H9 (cell line): ENCODE results near the gene UTP4. TPM values are rescaled to one million over a fixed set of nuclear protein-coding genes. Genes with fewer than 3 reads are reported as not detected.

Source experiments
- DNase-seq: peaks from one replicate; pipeline ENCODE4 v3.0.0-alpha.2; 2017
- H2AFZ ChIP-seq: one replicate; pipeline ENCODE4 v1.6.1; 2013; ENCODE audit warnings: mild to moderate bottlenecking, low read length, control low read depth, moderate library complexity
- H2AK5ac ChIP-seq: 2 replicates; pipeline ENCODE4 v1.6.1; 2013; ENCODE audit warnings: low read length, control low read depth, mixed read lengths; ENCODE audit not compliant: insufficient read length
- H2BK120ac ChIP-seq: one replicate; pipeline ENCODE4 v1.6.1; 2013; ENCODE audit warnings: low read depth, mild to moderate bottlenecking, low read length, control low read depth, inconsistent platforms; ENCODE audit not compliant: poor library complexity, severe bottlenecking
- H2BK12ac ChIP-seq: 2 replicates; pipeline ENCODE4 v1.6.1; 2013; ENCODE audit warnings: low read length, control low read depth, mixed read lengths, low read depth; ENCODE audit not compliant: insufficient read length
- H2BK15ac ChIP-seq: 2 replicates; pipeline ENCODE4 v1.6.1; 2013; ENCODE audit warnings: low read depth, low read length, control low read depth
- H2BK20ac ChIP-seq: one replicate; pipeline ENCODE4 v1.6.1; 2013; ENCODE audit warnings: low read depth, mild to moderate bottlenecking, low read length, control low read depth, inconsistent platforms; ENCODE audit not compliant: poor library complexity, severe bottlenecking
- H2BK5ac ChIP-seq: 2 replicates; pipeline ENCODE4 v1.6.1; 2013; ENCODE audit warnings: low read length, control low read depth, mixed read lengths; ENCODE audit not compliant: insufficient read length
- H3K14ac ChIP-seq: 2 replicates; pipeline ENCODE4 v1.6.1; 2013; ENCODE audit warnings: low read length, control low read depth; ENCODE audit not compliant: insufficient read depth
- H3K18ac ChIP-seq: 2 replicates; pipeline ENCODE4 v1.6.1; 2013; ENCODE audit warnings: low read depth, mild to moderate bottlenecking, mixed read lengths, low read length, control low read depth; ENCODE audit not compliant: insufficient read length
- H3K23ac ChIP-seq: 2 replicates; pipeline ENCODE4 v1.6.1; 2013; ENCODE audit warnings: low read length, control low read depth, mixed read lengths, low read depth; ENCODE audit not compliant: insufficient read length
- H3K23me2 ChIP-seq: 2 replicates; pipeline ENCODE4 v1.6.1; 2013; ENCODE audit warnings: low read depth, mild to moderate bottlenecking, mixed read lengths, low read length, control low read depth; ENCODE audit not compliant: insufficient read length, poor library complexity, severe bottlenecking
- H3K27ac ChIP-seq: 2 replicates; pipeline ENCODE4 v1.5.1; 2013; ENCODE audit warnings: low read length, control low read depth, mixed read lengths, low read depth; ENCODE audit not compliant: insufficient read length
- H3K27me3 ChIP-seq: 2 replicates; pipeline ENCODE4 v1.6.1; 2013; ENCODE audit warnings: low read length, control low read depth, inconsistent platforms; ENCODE audit not compliant: insufficient read depth
- H3K4ac ChIP-seq: 2 replicates; pipeline ENCODE4 v1.6.1; 2013; ENCODE audit warnings: low read depth, mild to moderate bottlenecking, control low read depth, inconsistent platforms, low read length, moderate library complexity
- H3K4me1 ChIP-seq: 2 replicates; pipeline ENCODE4 v1.6.1; 2013; ENCODE audit warnings: low read length, control low read depth, inconsistent platforms; ENCODE audit not compliant: insufficient read depth
- H3K4me2 ChIP-seq: 2 replicates; pipeline ENCODE4 v1.6.1; 2013; ENCODE audit warnings: low read length, control low read depth, mixed read lengths; ENCODE audit not compliant: insufficient read length, insufficient read depth
- H3K56ac ChIP-seq: 2 replicates; pipeline ENCODE4 v1.6.1; 2013; ENCODE audit warnings: low read depth, mild to moderate bottlenecking, mixed read lengths, low read length, control low read depth; ENCODE audit not compliant: insufficient read length
- H3K79me1 ChIP-seq: 2 replicates; pipeline ENCODE4 v1.6.1; 2013; ENCODE audit warnings: low read depth, mild to moderate bottlenecking, moderate library complexity, low read length, control low read depth, inconsistent platforms; ENCODE audit not compliant: insufficient read depth, poor library complexity, severe bottlenecking
- H3K79me2 ChIP-seq: 2 replicates; pipeline ENCODE4 v1.6.1; 2013; ENCODE audit warnings: low read length, control low read depth, inconsistent platforms; ENCODE audit not compliant: insufficient read depth
- H3K9ac ChIP-seq: 2 replicates; pipeline ENCODE4 v1.6.1; 2013; ENCODE audit warnings: low read length, control low read depth, mixed read lengths; ENCODE audit not compliant: insufficient read length; ENCODE audit errors: extremely low read depth
- H3K9me3 ChIP-seq: one replicate; pipeline ENCODE4 v1.6.1; 2013; ENCODE audit warnings: low read depth, low read length, inconsistent platforms; ENCODE audit not compliant: control insufficient read depth
- H3T11ph ChIP-seq: one replicate; pipeline ENCODE4 v1.6.1; 2013; ENCODE audit warnings: mild to moderate bottlenecking, low read length, control low read depth, inconsistent platforms
- H4K20me1 ChIP-seq: one replicate; pipeline ENCODE4 v1.6.1; 2013; ENCODE audit not compliant: control insufficient read depth, insufficient read length, insufficient read depth
- H4K5ac ChIP-seq: 2 replicates; pipeline ENCODE4 v1.6.1; 2013; ENCODE audit warnings: low read depth, mild to moderate bottlenecking, mixed read lengths, low read length, control low read depth; ENCODE audit not compliant: insufficient read length
- H4K8ac ChIP-seq: replicated peaks from 2 replicates; pipeline ENCODE4 v1.6.1; 2013; ENCODE audit warnings: low read length, control low read depth, mixed read lengths, low read depth; ENCODE audit not compliant: insufficient read length
- H4K91ac ChIP-seq: 2 replicates; pipeline ENCODE4 v1.6.1; 2013; ENCODE audit warnings: low read depth, mild to moderate bottlenecking, moderate library complexity, mixed read lengths, low read length, control low read depth; ENCODE audit not compliant: insufficient read length
- H3K27ac Mint-ChIP-seq, 3 experiments: 2 replicates in 2 of 3; 3 replicates in 1 of 3; pipeline ENCODE4 v1.8.0; 2020 to 2021; ENCODE audit warnings: mixed read lengths in 3 of 3, mild to moderate bottlenecking in 1 of 3, moderate library complexity in 1 of 3
- H3K27me3 Mint-ChIP-seq: 2 replicates; pipeline ENCODE4 v1.8.0; 2021; ENCODE audit warnings: low read depth, mild to moderate bottlenecking, moderate library complexity, mixed read lengths
- H3K36me3 Mint-ChIP-seq, 3 experiments: 2 replicates in 2 of 3; 3 replicates in 1 of 3; pipeline ENCODE4 v1.8.0; 2020 to 2021; ENCODE audit warnings: low read depth in 3 of 3, mixed read lengths in 3 of 3; ENCODE audit not compliant: insufficient read depth in 1 of 3
- H3K4me1 Mint-ChIP-seq, 2 experiments: 2 replicates each; pipeline ENCODE4 v1.8.0; 2020; ENCODE audit warnings: mixed read lengths in 2 of 2
- H3K4me3 Mint-ChIP-seq, 2 experiments: 2 replicates in 1 of 2; 3 replicates in 1 of 2; pipeline ENCODE4 v1.8.0; 2020 to 2021; ENCODE audit warnings: mild to moderate bottlenecking in 2 of 2, mixed read lengths in 2 of 2, moderate library complexity in 1 of 2
- H3K9me3 Mint-ChIP-seq, 2 experiments: 2 replicates in 1 of 2; 3 replicates in 1 of 2; pipeline ENCODE4 v1.8.0; 2020; ENCODE audit warnings: mild to moderate bottlenecking in 2 of 2, mixed read lengths in 2 of 2, moderate library complexity in 1 of 2
- WGBS: extraction: QIAGEN DNeasy Blood & Tissue Kit; methylation state at CpG from one replicate; pipeline ENCODE4 v1.1.7; 2013; ENCODE audit warnings: missing lambda C conversion rate, low lambda C conversion rate, mixed read lengths; ENCODE audit not compliant: insufficient read length; ENCODE audit errors: extremely low coverage; 5-methylcytosine and 5-hydroxymethylcytosine counted together
- total RNA-seq: library from RNA; stranded (reverse); gene quantifications from 2 replicates; pipeline ENCODE4 v1.2.1, GENCODE V29; 2021
- TF ChIP-seq, protein P1 (sequence below): fragments of 200-600 bp; sonication (generic); conservative IDR thresholded peaks from 3 replicates; pipeline ENCODE4 v1.8.0; 2021; ENCODE audit warnings: antibody characterized with exemption, mild to moderate bottlenecking

Gene UTP4
- total RNA-seq, 1 experiment from 2014 or later: 94.0 TPM

DNA sequence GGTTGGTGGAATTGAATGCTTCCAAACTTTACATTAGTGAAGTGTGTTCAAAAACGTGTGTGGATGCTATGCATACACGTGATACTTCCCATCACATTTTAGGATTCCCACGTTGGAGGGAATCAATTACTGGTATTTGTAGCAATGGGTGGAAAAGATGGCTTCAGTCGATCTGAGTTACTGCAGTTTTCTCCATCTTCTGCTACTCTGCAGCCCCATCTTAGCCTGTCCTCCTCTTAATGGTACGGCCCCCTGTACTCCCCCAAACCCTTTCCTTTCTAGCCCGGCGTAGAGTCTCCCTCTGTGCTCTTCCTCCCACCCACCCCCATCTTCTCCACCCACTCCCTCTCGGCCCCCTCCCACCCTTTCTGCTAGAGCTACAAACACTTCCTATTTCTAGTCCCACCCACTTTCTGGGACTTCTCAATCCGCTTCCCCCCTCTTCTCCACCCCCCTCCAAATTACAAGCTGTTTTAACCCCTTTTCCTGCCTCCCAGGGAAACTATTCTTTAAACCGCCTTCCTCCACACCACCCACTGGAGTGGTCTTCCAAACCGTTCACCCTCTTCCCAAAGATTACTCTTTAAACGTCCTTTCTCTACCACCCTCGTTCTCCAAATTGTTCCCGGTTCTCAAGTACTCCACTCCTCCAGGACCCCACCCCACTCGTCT lies 1.1 kb upstream of the UTP4 start:
- H3K4me3 Mint-ChIP-seq: peak overlapping the region; percentile 99
- DNase-seq: peak; percentile 46

More for the DNA sequence above, 1.1 kb upstream of the UTP4 start:
- Histone ChIP-seq H3K23ac (no peak overlapping the region), H3K9ac (peak overlapping the region; percentile 96), H3K14ac (peak overlapping the region; percentile 97; the same call in 1 of the 2 replicates), H2BK15ac (no peak overlapping the region), H3K4ac (no peak overlapping the region; the same call in 1 of the 2 replicates), H3K56ac (peak overlapping the region; percentile 89), H3K18ac (peak overlapping the region; percentile 98), H4K91ac (no peak overlapping the region), H2AK5ac (no peak overlapping the region), H2BK12ac (no peak overlapping the region), H3K4me2 (peak overlapping the region; percentile 70), H4K5ac (peak overlapping the region; percentile 96), H3K79me2 (peaks cover 35% of the 10 kb centered on the region), H2BK120ac (peak overlapping the region; percentile 99), H3K23me2 (peaks cover 12% of the 10 kb centered on the region), H3K27ac (peak overlapping the region; percentile 93), H2BK5ac (peak overlapping the region; percentile 65), H3K27me3 (no peaks in the 10 kb centered on the region), H4K8ac (peak overlapping the region; percentile 81), H3T11ph (no peak overlapping the region), H2AFZ (peak overlapping the region; percentile 33), H3K79me1 (peaks cover 3% of the 10 kb centered on the region), H2BK20ac (no peak overlapping the region), H4K20me1 (peaks cover under 1% of the 10 kb centered on the region), H3K9me3 (no peaks in the 10 kb centered on the region), H3K4me1 (peaks cover 2% of the 10 kb centered on the region; the same call in 1 of the 2 replicates)
- peaks cover 24 to 33% of the 10 kb centered on the region in 2 experiments for H3K4me1 Mint-ChIP-seq
- H3K36me3 Mint-ChIP-seq: peaks cover 8 to 55% (median 30%) of the 10 kb centered on the region in 3 experiments; a peak in 6 of 7 replicates
- no peaks in the 10 kb centered on the region for H3K27me3 Mint-ChIP-seq
- TF ChIP-seq, protein P1, sequence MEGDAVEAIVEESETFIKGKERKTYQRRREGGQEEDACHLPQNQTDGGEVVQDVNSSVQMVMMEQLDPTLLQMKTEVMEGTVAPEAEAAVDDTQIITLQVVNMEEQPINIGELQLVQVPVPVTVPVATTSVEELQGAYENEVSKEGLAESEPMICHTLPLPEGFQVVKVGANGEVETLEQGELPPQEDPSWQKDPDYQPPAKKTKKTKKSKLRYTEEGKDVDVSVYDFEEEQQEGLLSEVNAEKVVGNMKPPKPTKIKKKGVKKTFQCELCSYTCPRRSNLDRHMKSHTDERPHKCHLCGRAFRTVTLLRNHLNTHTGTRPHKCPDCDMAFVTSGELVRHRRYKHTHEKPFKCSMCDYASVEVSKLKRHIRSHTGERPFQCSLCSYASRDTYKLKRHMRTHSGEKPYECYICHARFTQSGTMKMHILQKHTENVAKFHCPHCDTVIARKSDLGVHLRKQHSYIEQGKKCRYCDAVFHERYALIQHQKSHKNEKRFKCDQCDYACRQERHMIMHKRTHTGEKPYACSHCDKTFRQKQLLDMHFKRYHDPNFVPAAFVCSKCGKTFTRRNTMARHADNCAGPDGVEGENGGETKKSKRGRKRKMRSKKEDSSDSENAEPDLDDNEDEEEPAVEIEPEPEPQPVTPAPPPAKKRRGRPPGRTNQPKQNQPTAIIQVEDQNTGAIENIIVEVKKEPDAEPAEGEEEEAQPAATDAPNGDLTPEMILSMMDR: no peak
- no CpG with 5 or more reads among the region's 15 CpGs for WGBS
- H3K27ac Mint-ChIP-seq: peak overlapping the region; percentile 96 to 100 (median 98)
- no peaks in the 10 kb centered on the region for H3K9me3 Mint-ChIP-seq
